Measurements from ENCODE around the gene C13orf42.

C13orf42 gene

GRCh38 chr13:51033421-51034185 lies 77.5 kb downstream of the C13orf42 start:
- H3K4me3 ChIP-seq (ENCODE audit: control insufficient read depth, low read depth, low read length), result no peak overlapping the region
- TF ChIP-seq CTCF (IDR thresholded peaks at IDR 0.05; ENCODE audit: control insufficient read depth, insufficient read depth, low read depth, low read length, missing control alignments), result no peak
- no peak for DNase-seq (ENCODE audit: low read depth)

GRCh38 chr13:51032831-51033230 lies 78.2 kb downstream of the C13orf42 start:
- no peak overlapping the region for H3K4me3 ChIP-seq (ENCODE audit: control insufficient read depth, low read depth, low read length)
- no peak for DNase-seq (ENCODE audit: low read depth)
- TF ChIP-seq CTCF (IDR thresholded peaks at IDR 0.05; ENCODE audit: control insufficient read depth, insufficient read depth, low read depth, low read length, missing control alignments), result no peak

All from AG09309 (cell line).